ENCODE measurements around the gene ADORA2A. TPM values are rescaled to one million over a fixed set of nuclear protein-coding genes. Genes with fewer than 3 reads are reported as not detected.
A peak's percentile ranks its signal among the peaks of the same experiment; 100 is the strongest.

The ADORA2A gene
- total RNA-seq, 1 experiment from 2014 or later = 3.5 TPM

DNA sequence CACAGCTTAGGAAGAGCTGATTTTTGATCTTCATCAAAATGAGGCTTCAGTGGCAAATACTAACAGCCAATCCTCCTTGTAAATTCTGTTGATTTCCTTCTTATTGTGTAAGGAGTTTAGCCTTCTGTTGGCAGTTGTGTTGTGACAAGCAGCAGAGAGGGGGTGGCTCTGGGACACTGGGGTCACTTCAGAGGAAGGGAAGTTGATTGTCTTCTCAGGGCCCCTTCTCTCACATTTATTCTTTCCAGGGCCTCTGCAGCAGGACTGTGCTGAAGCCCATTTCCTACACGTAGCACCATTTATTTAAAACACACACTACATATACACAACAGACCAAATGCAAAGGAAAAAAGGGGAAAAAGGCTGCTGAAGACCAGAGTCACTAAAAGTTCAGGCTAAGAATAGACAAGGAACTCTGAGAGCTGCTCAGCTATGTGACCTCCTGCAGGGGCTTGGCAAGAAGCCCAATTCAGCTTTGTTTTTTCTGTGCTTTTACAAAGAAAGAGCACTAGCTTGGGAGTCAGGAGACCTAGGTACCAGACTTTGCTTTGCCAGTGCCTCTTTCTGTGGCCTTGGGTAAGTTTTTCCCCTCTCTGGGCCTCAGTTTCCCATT lies 39.4 kb downstream of the ADORA2A start:
- Histone ChIP-seq H3K9ac (ENCODE audit: extremely low read depth, insufficient read length, low read length) (no peak overlapping the region), H3K4me1 (ENCODE audit: insufficient read depth, low read length) (no peaks in the 10 kb centered on the region; the same call in 1 of the 2 replicates), H4K20me1 (ENCODE audit: control insufficient read depth, insufficient read depth, insufficient read length) (no peaks in the 10 kb centered on the region), H3K23ac (ENCODE audit: insufficient read length, low read depth, low read length) (no peak overlapping the region), H3K14ac (ENCODE audit: insufficient read depth, low read length) (no peak overlapping the region), H3K27me3 (ENCODE audit: insufficient read depth, low read length) (no peaks in the 10 kb centered on the region), H4K5ac (ENCODE audit: insufficient read length, low read depth, low read length) (no peak overlapping the region), H4K8ac (replicated peaks; ENCODE audit: insufficient read length, low read depth, low read length) (no peak overlapping the region), H3K27ac (ENCODE audit: insufficient read length, low read depth, low read length) (no peak overlapping the region), H2AK5ac (ENCODE audit: insufficient read length, low read length) (no peak overlapping the region), H3K4me2 (ENCODE audit: insufficient read depth, insufficient read length, low read length) (no peak overlapping the region), H2BK5ac (ENCODE audit: insufficient read length, low read length) (no peak overlapping the region), H3K23me2 (ENCODE audit: insufficient read length, low read depth, low read length, poor library complexity, severe bottlenecking) (no peaks in the 10 kb centered on the region), H3K4ac (ENCODE audit: low read depth, low read length) (no peak overlapping the region), H3T11ph (ENCODE audit: low read length) (no peak overlapping the region), H2BK120ac (ENCODE audit: low read depth, low read length, poor library complexity, severe bottlenecking) (no peak overlapping the region), H3K56ac (ENCODE audit: insufficient read length, low read depth, low read length) (no peak overlapping the region), H4K91ac (ENCODE audit: insufficient read length, low read depth, low read length) (no peak overlapping the region), H3K79me1 (ENCODE audit: insufficient read depth, low read depth, low read length, poor library complexity, severe bottlenecking) (no peaks in the 10 kb centered on the region), H2BK20ac (ENCODE audit: low read depth, low read length, poor library complexity, severe bottlenecking) (no peak overlapping the region), H3K79me2 (ENCODE audit: insufficient read depth, low read length) (no peaks in the 10 kb centered on the region), H3K9me3 (ENCODE audit: control insufficient read depth, low read depth, low read length) (no peaks in the 10 kb centered on the region), H2BK12ac (ENCODE audit: insufficient read length, low read depth, low read length) (no peak overlapping the region), H2AFZ (ENCODE audit: low read length) (no peak overlapping the region), H2BK15ac (ENCODE audit: low read depth, low read length) (no peak overlapping the region), H3K18ac (ENCODE audit: insufficient read length, low read depth, low read length) (no peak overlapping the region)
- Mint-ChIP-seq H3K27me3 (ENCODE audit: low read depth) (no peaks in the 10 kb centered on the region; the same call in 1 of the 2 replicates), H3K4me1 (peaks cover 13 to 15% of the 10 kb centered on the region in 2 experiments), H3K27ac (peak overlapping the region in 1 of 3 experiments; percentile 55; a peak in 1 of 7 replicates), H3K9me3 (no peaks in the 10 kb centered on the region), H3K4me3 (no peak overlapping the region), H3K36me3 (ENCODE audit: insufficient read depth in 1 of 3, low read depth in 3 of 3) (no peaks in the 10 kb centered on the region)
- TF ChIP-seq, protein P1, sequence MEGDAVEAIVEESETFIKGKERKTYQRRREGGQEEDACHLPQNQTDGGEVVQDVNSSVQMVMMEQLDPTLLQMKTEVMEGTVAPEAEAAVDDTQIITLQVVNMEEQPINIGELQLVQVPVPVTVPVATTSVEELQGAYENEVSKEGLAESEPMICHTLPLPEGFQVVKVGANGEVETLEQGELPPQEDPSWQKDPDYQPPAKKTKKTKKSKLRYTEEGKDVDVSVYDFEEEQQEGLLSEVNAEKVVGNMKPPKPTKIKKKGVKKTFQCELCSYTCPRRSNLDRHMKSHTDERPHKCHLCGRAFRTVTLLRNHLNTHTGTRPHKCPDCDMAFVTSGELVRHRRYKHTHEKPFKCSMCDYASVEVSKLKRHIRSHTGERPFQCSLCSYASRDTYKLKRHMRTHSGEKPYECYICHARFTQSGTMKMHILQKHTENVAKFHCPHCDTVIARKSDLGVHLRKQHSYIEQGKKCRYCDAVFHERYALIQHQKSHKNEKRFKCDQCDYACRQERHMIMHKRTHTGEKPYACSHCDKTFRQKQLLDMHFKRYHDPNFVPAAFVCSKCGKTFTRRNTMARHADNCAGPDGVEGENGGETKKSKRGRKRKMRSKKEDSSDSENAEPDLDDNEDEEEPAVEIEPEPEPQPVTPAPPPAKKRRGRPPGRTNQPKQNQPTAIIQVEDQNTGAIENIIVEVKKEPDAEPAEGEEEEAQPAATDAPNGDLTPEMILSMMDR (conservative IDR thresholded peaks at IDR 0.05) = no peak
- WGBS (ENCODE audit: extremely low coverage, insufficient read length, low lambda C conversion rate) = no CpG with 5 or more reads among the region's 1 CpG
- DNase-seq = no peak

All from H9 (cell line).